HL-60 (cell line): ENCODE results near the gene DHDH.

Source experiments
- DNase-seq, 2 experiments: peaks; one replicate each; pipeline ENCODE4 v3.0.0-alpha.2; 2010 to 2020; ENCODE audit warnings: low read depth in 1 of 2, low spot score in 1 of 2
- H3K27ac ChIP-seq: fragments of 250-450 bp; sonication (Bioruptor Pico); replicated peaks from 2 replicates; pipeline ENCODE4 v1.5.1; 2020; ENCODE audit warnings: mild to moderate bottlenecking, moderate library complexity
- H3K27me3 ChIP-seq: fragments of 250-450 bp; sonication (Bioruptor Pico); 2 replicates; pipeline ENCODE4 v1.5.1; 2021; ENCODE audit warnings: mild to moderate bottlenecking, moderate library complexity; ENCODE audit not compliant: insufficient read depth, poor library complexity, severe bottlenecking
- H3K4me3 ChIP-seq: replicated peaks from 2 replicates; pipeline ENCODE4 v1.5.1; 2011; ENCODE audit warnings: mild to moderate bottlenecking, control low read depth, low read length; ENCODE audit not compliant: insufficient read depth
- GABPA ChIP-seq: IDR thresholded peaks from 2 replicates; pipeline ENCODE4 v1.6.1; 2012; ENCODE audit warnings: low read depth
- POLR2AphosphoS5 ChIP-seq: IDR thresholded peaks from 2 replicates; pipeline ENCODE4 v1.6.1; 2012; ENCODE audit warnings: low read depth
- SPI1 ChIP-seq: IDR thresholded peaks from 2 replicates; pipeline ENCODE4 v1.6.1; 2012; ENCODE audit warnings: low read depth, mild to moderate bottlenecking, borderline replicate concordance
- TF ChIP-seq, protein P1 (sequence below): IDR thresholded peaks from one replicate; pipeline ENCODE4 v1.5.1; 2011; ENCODE audit warnings: low read length, control low read depth, inconsistent platforms; ENCODE audit not compliant: insufficient read depth
- TF ChIP-seq, protein P2 (sequence below): IDR thresholded peaks from 2 replicates; pipeline ENCODE4 v1.6.1; 2012; ENCODE audit warnings: low read depth; ENCODE audit not compliant: insufficient replicate concordance

DHDH gene

DNA sequence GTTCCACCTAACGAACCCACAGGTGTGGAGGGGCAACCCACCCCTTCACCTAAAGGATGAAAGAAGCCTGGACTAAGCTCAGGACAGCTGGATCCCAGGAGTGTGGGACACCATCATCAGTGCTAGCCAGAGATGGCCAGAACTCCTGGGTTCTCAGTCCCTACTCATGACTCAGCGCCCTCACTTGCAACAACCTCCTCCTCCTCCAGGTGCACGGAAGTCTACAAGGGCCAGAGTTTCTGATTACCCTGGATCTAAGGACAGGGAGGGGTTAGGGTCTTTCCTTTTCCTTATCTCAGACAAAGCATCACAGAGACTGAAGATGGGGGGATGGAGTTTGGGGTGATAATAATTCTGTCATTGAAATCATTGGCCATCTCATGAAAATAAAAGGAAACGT lies 42.9 kb upstream of the DHDH start:
- TF ChIP-seq POLR2AphosphoS5 (no peak), GABPA (no peak), SPI1 (no peak)
- TF ChIP-seq, protein P1, sequence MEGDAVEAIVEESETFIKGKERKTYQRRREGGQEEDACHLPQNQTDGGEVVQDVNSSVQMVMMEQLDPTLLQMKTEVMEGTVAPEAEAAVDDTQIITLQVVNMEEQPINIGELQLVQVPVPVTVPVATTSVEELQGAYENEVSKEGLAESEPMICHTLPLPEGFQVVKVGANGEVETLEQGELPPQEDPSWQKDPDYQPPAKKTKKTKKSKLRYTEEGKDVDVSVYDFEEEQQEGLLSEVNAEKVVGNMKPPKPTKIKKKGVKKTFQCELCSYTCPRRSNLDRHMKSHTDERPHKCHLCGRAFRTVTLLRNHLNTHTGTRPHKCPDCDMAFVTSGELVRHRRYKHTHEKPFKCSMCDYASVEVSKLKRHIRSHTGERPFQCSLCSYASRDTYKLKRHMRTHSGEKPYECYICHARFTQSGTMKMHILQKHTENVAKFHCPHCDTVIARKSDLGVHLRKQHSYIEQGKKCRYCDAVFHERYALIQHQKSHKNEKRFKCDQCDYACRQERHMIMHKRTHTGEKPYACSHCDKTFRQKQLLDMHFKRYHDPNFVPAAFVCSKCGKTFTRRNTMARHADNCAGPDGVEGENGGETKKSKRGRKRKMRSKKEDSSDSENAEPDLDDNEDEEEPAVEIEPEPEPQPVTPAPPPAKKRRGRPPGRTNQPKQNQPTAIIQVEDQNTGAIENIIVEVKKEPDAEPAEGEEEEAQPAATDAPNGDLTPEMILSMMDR, result no peak
- TF ChIP-seq, protein P2, sequence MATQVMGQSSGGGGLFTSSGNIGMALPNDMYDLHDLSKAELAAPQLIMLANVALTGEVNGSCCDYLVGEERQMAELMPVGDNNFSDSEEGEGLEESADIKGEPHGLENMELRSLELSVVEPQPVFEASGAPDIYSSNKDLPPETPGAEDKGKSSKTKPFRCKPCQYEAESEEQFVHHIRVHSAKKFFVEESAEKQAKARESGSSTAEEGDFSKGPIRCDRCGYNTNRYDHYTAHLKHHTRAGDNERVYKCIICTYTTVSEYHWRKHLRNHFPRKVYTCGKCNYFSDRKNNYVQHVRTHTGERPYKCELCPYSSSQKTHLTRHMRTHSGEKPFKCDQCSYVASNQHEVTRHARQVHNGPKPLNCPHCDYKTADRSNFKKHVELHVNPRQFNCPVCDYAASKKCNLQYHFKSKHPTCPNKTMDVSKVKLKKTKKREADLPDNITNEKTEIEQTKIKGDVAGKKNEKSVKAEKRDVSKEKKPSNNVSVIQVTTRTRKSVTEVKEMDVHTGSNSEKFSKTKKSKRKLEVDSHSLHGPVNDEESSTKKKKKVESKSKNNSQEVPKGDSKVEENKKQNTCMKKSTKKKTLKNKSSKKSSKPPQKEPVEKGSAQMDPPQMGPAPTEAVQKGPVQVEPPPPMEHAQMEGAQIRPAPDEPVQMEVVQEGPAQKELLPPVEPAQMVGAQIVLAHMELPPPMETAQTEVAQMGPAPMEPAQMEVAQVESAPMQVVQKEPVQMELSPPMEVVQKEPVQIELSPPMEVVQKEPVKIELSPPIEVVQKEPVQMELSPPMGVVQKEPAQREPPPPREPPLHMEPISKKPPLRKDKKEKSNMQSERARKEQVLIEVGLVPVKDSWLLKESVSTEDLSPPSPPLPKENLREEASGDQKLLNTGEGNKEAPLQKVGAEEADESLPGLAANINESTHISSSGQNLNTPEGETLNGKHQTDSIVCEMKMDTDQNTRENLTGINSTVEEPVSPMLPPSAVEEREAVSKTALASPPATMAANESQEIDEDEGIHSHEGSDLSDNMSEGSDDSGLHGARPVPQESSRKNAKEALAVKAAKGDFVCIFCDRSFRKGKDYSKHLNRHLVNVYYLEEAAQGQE, result no peak
- Histone ChIP-seq H3K27ac (no peak overlapping the region), H3K4me3 (no peak overlapping the region), H3K27me3 (peaks cover 6% of the 10 kb centered on the region)
- no peak for DNase-seq

DNA sequence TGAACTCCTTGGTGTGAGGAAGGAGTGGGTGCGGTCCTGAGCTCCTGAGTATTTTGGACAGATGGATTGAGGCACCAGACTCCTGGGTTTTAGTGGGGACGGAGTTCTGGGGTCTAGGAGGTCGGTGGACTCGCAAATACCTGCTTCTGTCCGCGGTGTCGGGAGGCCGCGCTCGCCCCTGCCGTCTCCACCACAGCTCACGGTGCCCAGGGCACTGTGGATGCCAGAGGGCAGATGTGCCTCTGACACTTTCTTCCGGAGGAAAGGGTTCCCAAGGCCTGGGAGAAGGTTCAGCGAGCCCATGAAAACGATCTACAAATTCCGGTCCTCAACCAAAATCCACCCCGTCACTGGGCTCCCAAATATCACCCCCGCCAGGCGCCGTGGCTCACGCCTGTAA lies 38.3 kb upstream of the DHDH start:
- TF ChIP-seq SPI1, result no peak
- TF ChIP-seq, protein P2, result no peak
- no peak for DNase-seq
- H3K27ac ChIP-seq, result no peak overlapping the region
- peaks cover 6% of the 10 kb centered on the region for H3K27me3 ChIP-seq
- no peak overlapping the region for H3K4me3 ChIP-seq

DNA sequence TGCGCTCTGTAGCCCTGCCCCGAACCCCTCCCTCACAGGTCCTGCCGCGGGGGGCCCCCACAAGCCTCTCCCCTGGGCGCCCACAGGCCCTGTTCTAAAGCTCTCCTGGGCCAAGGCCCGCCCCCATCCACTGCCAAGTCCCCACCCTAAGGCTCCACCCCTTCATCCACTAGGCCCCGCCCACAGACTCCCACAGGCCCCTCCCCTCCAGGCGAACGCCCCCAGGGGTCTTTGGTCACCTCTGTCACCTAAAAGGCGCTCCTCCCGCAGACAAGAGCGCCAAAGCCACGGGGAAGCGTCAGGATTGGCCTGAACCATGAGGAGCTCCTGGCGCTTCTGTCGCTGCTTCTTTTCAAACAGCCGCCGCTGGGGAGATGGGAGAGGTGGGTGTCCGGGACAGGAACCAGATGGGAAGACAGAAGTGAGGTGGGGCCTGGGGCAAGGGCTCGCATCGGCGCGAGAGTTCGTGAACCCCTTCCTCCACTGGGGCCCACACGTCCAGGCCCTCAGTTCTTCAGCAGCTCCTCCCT lies 37.2 kb upstream of the DHDH start:
- no peak overlapping the region for H3K27ac ChIP-seq
- no peak for DNase-seq
- H3K4me3 ChIP-seq, result no peak overlapping the region
- no peak for TF ChIP-seq GABPA
- TF ChIP-seq, protein P2, result no peak
- TF ChIP-seq, protein P1, result no peak
- no peak for TF ChIP-seq SPI1
- no peak for TF ChIP-seq POLR2AphosphoS5
- peaks cover 6% of the 10 kb centered on the region for H3K27me3 ChIP-seq
